T-cell (primary cell): ENCODE data around the gene GET4. TPM values are rescaled to one million over a fixed set of nuclear protein-coding genes. Genes with fewer than 3 reads are reported as not detected.

Experiments used
- ATAC-seq, 4 experiments: fragments of 200-7000 bp in 3 of 4; fragments of 150-1000 bp in 1 of 4; cut with Tn5 transposase; replicated peaks in 1 of 4; 1 replicate in 3 of 4; 2 replicates in 1 of 4; pipeline ENCODE4 v1.10.0; 2021; ENCODE audit warnings: moderate library complexity in 3 of 4, mild to moderate bottlenecking in 2 of 4, moderate number of reproducible peaks in 1 of 4
- CTCF ChIA-PET, 2 donors: fragments of 300-600 bp; sonication (Branson Sonifier 250); formaldehyde crosslinking; loops; one replicate each; lab custom pipeline; 2022; ENCODE audit warnings: antibody characterized with exemption in 2 of 2; lab: Charles Lee
- POLR2A ChIA-PET, 2 donors: fragments of 300-600 bp; sonication (Branson Sonifier 250); formaldehyde crosslinking; loops; one replicate each; lab custom pipeline; 2022; ENCODE audit warnings: antibody characterized with exemption in 2 of 2; lab: Charles Lee
- DNase-seq, 35 experiments: peaks; one replicate each; pipeline versions ENCODE4 v3.0.0 to v3.0.0-alpha.2; 2013 to 2023
- H3K27ac ChIP-seq: one replicate; pipeline ENCODE4 v1.5.1; 2013; ENCODE audit warnings: low read length
- H3K27me3 ChIP-seq, 2 experiments: replicated peaks in 1 of 2; 1 replicate in 1 of 2; 2 replicates in 1 of 2; pipeline versions ENCODE4 v1.6.1 to v1.7.0; 2013; ENCODE audit warnings: low read length in 1 of 2, mixed read lengths in 1 of 2; ENCODE audit not compliant: control insufficient read depth in 2 of 2, insufficient read depth in 2 of 2; ENCODE audit errors: extremely low read depth in 1 of 2
- H3K36me3 ChIP-seq, 2 donors: 1 replicate in 1 of 2; 2 replicates in 1 of 2; pipeline versions ENCODE4 v1.6.1 to v1.7.0; 2013; ENCODE audit warnings: low read length in 1 of 2; ENCODE audit not compliant: control insufficient read depth in 2 of 2, insufficient read depth in 1 of 2; ENCODE audit errors: extremely low read depth in 1 of 2
- H3K4me1 ChIP-seq, 2 experiments: 1 replicate in 1 of 2; 2 replicates in 1 of 2; pipeline versions ENCODE4 v1.6.1 to v1.7.0; 2013; ENCODE audit warnings: low read length in 2 of 2, mixed read lengths in 1 of 2; ENCODE audit not compliant: insufficient read depth in 2 of 2, control insufficient read depth in 1 of 2; ENCODE audit errors: extremely low read depth in 1 of 2
- H3K4me3 ChIP-seq, 2 donors: 1 replicate in 1 of 2; 2 replicates in 1 of 2; pipeline versions ENCODE4 v1.5.1 to v1.7.0; 2013; ENCODE audit warnings: mild to moderate bottlenecking in 2 of 2, low read length in 1 of 2, moderate library complexity in 1 of 2; ENCODE audit not compliant: control insufficient read depth in 1 of 2; ENCODE audit errors: extremely low read depth in 1 of 2
- H3K9me3 ChIP-seq: 2 replicates; pipeline ENCODE4 v1.7.0; 2013
- H3K27ac Mint-ChIP-seq, 2 donors: one replicate each; pipeline ENCODE4 v1.8.0; 2020 to 2021; ENCODE audit warnings: mild to moderate bottlenecking in 2 of 2, mixed read lengths in 2 of 2
- H3K27me3 Mint-ChIP-seq, 2 donors: one replicate each; pipeline ENCODE4 v1.8.0; 2021 to 2022; ENCODE audit warnings: mixed read lengths in 2 of 2
- H3K36me3 Mint-ChIP-seq: one replicate; pipeline ENCODE4 v1.8.0; 2021; ENCODE audit warnings: mixed read lengths
- H3K4me1 Mint-ChIP-seq, 3 donors: one replicate each; pipeline ENCODE4 v1.8.0; 2020 to 2022; ENCODE audit warnings: mixed read lengths in 3 of 3, mild to moderate bottlenecking in 1 of 3
- H3K4me3 Mint-ChIP-seq, 3 donors: one replicate each; pipeline ENCODE4 v1.8.0; 2020 to 2022; ENCODE audit warnings: mild to moderate bottlenecking in 3 of 3, mixed read lengths in 3 of 3, moderate library complexity in 3 of 3
- H3K9me3 Mint-ChIP-seq, 3 donors: one replicate each; pipeline ENCODE4 v1.8.0; 2020 to 2022; ENCODE audit warnings: mixed read lengths in 3 of 3
- WGBS: methylation state at CpG from one replicate; pipeline ENCODE4 v1.1.5; 2013; ENCODE audit warnings: missing lambda C conversion rate; ENCODE audit not compliant: insufficient coverage; 5-methylcytosine and 5-hydroxymethylcytosine counted together
- total RNA-seq, 35 experiments: library from RNA in 6 of 35; stranded (reverse) in 6 of 35; fragments of 120-200 nt in 1 of 35; gene quantifications; one replicate each; pipeline versions ENCODE4 v1.2.1 to v1.2.4 and lab custom pipeline; 2013 to 2026

GET4 gene
- total RNA-seq, 5 donors from 2014 or later (not counting 1 experiment from before 2014, with no cell fraction given) = 52.2 to 76.4 (median 54.7) TPM

DNA sequence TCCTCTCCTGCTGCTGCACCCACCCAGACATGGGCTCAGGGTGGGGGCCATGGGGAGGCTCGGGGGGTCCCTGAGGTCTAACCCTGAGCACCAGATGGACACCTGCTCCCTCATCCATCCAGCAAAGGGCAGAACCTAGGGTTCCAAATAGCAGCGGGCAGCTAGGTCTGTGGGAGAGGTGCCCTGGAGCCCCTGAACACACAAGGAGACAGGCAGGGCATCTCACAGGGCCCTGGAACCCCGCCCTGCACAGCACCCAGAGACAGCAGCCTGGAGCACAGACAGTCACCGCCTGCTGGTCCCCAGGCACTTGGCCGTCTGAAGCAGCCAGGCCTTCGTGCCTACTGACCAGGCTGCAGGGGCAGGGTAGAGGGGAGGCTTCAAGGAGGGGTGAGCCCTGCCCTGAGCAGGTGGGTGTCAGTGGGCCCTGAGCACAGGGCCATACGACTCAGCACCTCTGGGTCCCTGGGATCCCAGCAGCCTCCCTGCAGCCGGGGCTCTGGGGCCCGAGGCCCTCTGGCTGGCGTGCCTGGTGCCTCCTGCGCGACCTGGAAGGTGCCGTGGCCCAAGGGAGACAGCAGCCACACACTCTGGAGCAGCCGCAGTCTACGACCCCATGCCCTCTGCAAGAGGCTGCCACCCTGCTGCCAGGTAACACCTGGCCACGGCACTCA lies 38.3 kb downstream of the GET4 start:
- Mint-ChIP-seq H3K27me3 (no peaks in the 10 kb centered on the region), H3K36me3 (no peaks in the 10 kb centered on the region), H3K4me3 (no peak overlapping the region), H3K27ac (no peak overlapping the region), H3K4me1 (peaks cover 11 to 18% (median 14%) of the 10 kb centered on the region in 3 donors), H3K9me3 (no peaks in the 10 kb centered on the region)
- no peak overlapping the region for H3K4me3 ChIP-seq
- no peaks in the 10 kb centered on the region for H3K36me3 ChIP-seq
- POLR2A ChIA-PET = no interaction called here
- H3K27me3 ChIP-seq = no peaks in the 10 kb centered on the region
- no peak overlapping the region for H3K27ac ChIP-seq
- no peaks in the 10 kb centered on the region for H3K9me3 ChIP-seq
- WGBS = 96% methylated on average over 14 of the region's 16 CpGs
- DNase-seq (no peak), ATAC-seq (no peak)
- CTCF ChIA-PET = no interaction called here
- peaks cover 0 to 15% of the 10 kb centered on the region in 2 experiments for H3K4me1 ChIP-seq

DNA sequence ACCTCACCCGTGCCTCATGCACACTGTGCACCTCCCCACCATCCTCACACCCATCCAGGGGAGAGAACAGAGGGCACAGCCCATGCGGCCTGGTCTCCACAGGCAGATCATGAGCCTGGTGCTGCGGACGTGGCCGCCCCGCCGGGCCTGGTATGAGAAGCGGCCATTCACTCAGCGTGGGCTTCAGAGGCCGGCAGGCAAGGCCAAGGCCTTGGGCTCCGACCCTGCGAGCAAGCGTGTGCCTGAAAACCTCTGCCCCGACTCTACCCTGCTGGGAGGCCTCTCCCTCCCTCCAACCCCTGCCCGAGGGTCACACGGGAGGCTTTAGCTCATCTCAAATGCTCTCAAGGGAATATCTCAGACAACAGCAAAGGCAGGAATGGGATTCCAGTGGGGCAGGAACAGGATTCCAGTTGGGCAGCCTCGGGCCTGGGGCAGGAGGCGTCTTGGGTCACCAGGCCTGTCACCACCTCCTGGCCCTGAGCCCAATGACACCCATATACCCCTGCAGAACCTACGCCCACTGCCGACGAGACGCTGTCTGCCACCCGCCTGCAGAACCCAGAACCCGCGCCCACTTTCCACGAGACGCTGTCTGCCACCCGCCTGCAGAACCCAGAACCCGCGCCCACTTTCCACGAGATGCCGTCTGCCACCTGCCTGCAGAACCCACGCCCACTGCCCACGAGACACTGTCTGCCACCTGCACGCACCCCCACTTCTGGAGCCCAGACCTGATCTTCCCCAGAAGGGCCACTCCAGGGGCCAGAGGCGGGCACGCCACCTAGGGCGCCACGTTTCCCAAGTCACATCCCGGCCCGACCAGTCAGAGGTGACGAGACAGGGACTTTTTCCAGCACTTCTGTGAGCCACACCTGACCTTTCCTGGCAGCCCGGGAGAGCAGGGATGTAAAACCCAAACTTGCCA lies 39.2 kb downstream of the GET4 start:
- Mint-ChIP-seq H3K4me1 (peaks cover 3 to 9% (median 7%) of the 10 kb centered on the region in 3 donors), H3K4me3 (no peak overlapping the region), H3K27me3 (no peaks in the 10 kb centered on the region), H3K36me3 (no peaks in the 10 kb centered on the region), H3K9me3 (no peaks in the 10 kb centered on the region), H3K27ac (peak overlapping the region in 1 of 2 donors; percentile 36)
- POLR2A ChIA-PET = no interaction called here
- H3K4me3 ChIP-seq = no peak overlapping the region
- peaks cover 0 to 10% of the 10 kb centered on the region in 2 experiments for H3K4me1 ChIP-seq
- 85% methylated on average over 38 of the region's 43 CpGs for WGBS
- ATAC-seq (no peak), DNase-seq (no peak)
- no peaks in the 10 kb centered on the region for H3K27me3 ChIP-seq
- no peaks in the 10 kb centered on the region for H3K36me3 ChIP-seq
- no peaks in the 10 kb centered on the region for H3K9me3 ChIP-seq
- no peak overlapping the region for H3K27ac ChIP-seq
- CTCF ChIA-PET = no interaction called here

GRCh38 chr7:916291-916941 lies 40.1 kb downstream of the GET4 start:
- Histone ChIP-seq H3K4me3 (no peak overlapping the region), H3K4me1 (peaks cover 0 to 17% of the 10 kb centered on the region in 2 experiments), H3K27me3 (no peaks in the 10 kb centered on the region), H3K27ac (no peak overlapping the region), H3K9me3 (no peaks in the 10 kb centered on the region), H3K36me3 (no peaks in the 10 kb centered on the region)
- DNase-seq (no peak), ATAC-seq (no peak)
- Mint-ChIP-seq H3K27me3 (no peaks in the 10 kb centered on the region), H3K27ac (no peak overlapping the region), H3K4me1 (peaks cover 11 to 18% (median 13%) of the 10 kb centered on the region in 3 donors), H3K36me3 (no peaks in the 10 kb centered on the region), H3K9me3 (no peaks in the 10 kb centered on the region), H3K4me3 (no peak overlapping the region)
- ChIA-PET POLR2A (no interaction called here), CTCF (no interaction called here)
- WGBS = 92% methylated on average over 8 of the region's 17 CpGs

- no peaks in the 10 kb centered on the region for H3K9me3 ChIP-seq
- 95% methylated on average over 22 of the region's 33 CpGs for WGBS
- H3K27ac Mint-ChIP-seq = no peak overlapping the region
- ChIA-PET CTCF (no interaction called here), POLR2A (no interaction called here)
- peaks cover 14 to 25% (median 17%) of the 10 kb centered on the region in 3 donors for H3K4me1 Mint-ChIP-seq
- no peaks in the 10 kb centered on the region for H3K36me3 ChIP-seq
- H3K36me3 Mint-ChIP-seq = no peaks in the 10 kb centered on the region
- ATAC-seq = no peak
- H3K27me3 ChIP-seq = no peaks in the 10 kb centered on the region
- H3K27me3 Mint-ChIP-seq = no peaks in the 10 kb centered on the region
- no peak for DNase-seq
- no peaks in the 10 kb centered on the region for H3K9me3 Mint-ChIP-seq
- no peak overlapping the region for H3K4me3 ChIP-seq
- H3K4me1 ChIP-seq = peaks cover 7 to 27% of the 10 kb centered on the region in 2 experiments
- H3K4me3 Mint-ChIP-seq = no peak overlapping the region
- no peak overlapping the region for H3K27ac ChIP-seq
These were observed 41.1 kb downstream of the GET4 start for GRCh38 chr7:917255-918117.

DNA sequence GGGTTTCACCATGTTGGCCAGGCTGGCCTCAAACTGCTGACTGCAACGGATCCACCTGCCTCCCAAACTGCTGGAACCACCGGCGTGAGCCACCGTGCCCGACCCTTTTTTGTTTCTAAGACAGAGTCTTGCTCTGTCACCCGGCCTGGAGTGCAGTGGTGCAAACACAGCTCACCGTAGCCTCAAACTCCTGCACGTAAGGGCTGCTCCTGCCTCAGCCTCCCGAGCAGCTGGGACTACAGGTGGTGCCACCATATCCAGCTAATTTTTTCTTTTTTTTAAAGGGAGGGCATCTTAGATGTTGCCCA lies 41.7 kb downstream of the GET4 start:
- Histone ChIP-seq H3K36me3 (no peaks in the 10 kb centered on the region), H3K27me3 (no peaks in the 10 kb centered on the region), H3K4me1 (peaks cover 11 to 32% of the 10 kb centered on the region in 2 experiments), H3K4me3 (no peak overlapping the region), H3K27ac (no peak overlapping the region), H3K9me3 (no peaks in the 10 kb centered on the region)
- no peaks in the 10 kb centered on the region for H3K27me3 Mint-ChIP-seq
- 89% methylated on average over 8 of the region's 9 CpGs for WGBS
- H3K36me3 Mint-ChIP-seq = no peaks in the 10 kb centered on the region
- no peak overlapping the region for H3K4me3 Mint-ChIP-seq
- ChIA-PET POLR2A (no interaction called here), CTCF (no interaction called here)
- no peak overlapping the region for H3K27ac Mint-ChIP-seq
- DNase-seq (no peak), ATAC-seq (no peak)
- no peaks in the 10 kb centered on the region for H3K9me3 Mint-ChIP-seq
- H3K4me1 Mint-ChIP-seq = peaks cover 15 to 30% (median 22%) of the 10 kb centered on the region in 3 donors
